PFSK-1 (cell line): ENCODE results near the gene MYO16.

Experiments
- POLR2AphosphoS5 ChIP-seq: IDR thresholded peaks from 2 replicates; pipeline ENCODE4 v1.6.1; 2012; ENCODE audit warnings: low read depth, mild to moderate bottlenecking, control low read depth, low read length, moderate library complexity
- TF ChIP-seq, protein P1 (sequence below), 2 experiments: IDR thresholded peaks; 2 replicates each; pipeline versions ENCODE4 v1.6.1 to v1.8.0; 2011 to 2012; ENCODE audit warnings: low read depth in 2 of 2, low read length in 2 of 2, control low read depth in 1 of 2, inconsistent platforms in 1 of 2, mild to moderate bottlenecking in 1 of 2, moderate library complexity in 1 of 2; ENCODE audit not compliant: insufficient read depth in 1 of 2

GRCh38 chr13:109165417-109165904 is 536.0 kb downstream of the MYO16 start:
- TF ChIP-seq POLR2AphosphoS5, result no peak
- TF ChIP-seq, protein P1, sequence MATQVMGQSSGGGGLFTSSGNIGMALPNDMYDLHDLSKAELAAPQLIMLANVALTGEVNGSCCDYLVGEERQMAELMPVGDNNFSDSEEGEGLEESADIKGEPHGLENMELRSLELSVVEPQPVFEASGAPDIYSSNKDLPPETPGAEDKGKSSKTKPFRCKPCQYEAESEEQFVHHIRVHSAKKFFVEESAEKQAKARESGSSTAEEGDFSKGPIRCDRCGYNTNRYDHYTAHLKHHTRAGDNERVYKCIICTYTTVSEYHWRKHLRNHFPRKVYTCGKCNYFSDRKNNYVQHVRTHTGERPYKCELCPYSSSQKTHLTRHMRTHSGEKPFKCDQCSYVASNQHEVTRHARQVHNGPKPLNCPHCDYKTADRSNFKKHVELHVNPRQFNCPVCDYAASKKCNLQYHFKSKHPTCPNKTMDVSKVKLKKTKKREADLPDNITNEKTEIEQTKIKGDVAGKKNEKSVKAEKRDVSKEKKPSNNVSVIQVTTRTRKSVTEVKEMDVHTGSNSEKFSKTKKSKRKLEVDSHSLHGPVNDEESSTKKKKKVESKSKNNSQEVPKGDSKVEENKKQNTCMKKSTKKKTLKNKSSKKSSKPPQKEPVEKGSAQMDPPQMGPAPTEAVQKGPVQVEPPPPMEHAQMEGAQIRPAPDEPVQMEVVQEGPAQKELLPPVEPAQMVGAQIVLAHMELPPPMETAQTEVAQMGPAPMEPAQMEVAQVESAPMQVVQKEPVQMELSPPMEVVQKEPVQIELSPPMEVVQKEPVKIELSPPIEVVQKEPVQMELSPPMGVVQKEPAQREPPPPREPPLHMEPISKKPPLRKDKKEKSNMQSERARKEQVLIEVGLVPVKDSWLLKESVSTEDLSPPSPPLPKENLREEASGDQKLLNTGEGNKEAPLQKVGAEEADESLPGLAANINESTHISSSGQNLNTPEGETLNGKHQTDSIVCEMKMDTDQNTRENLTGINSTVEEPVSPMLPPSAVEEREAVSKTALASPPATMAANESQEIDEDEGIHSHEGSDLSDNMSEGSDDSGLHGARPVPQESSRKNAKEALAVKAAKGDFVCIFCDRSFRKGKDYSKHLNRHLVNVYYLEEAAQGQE (IDR thresholded peaks at IDR 0.05; ENCODE audit: insufficient read depth in 1 of 2, low read depth in 2 of 2, low read length in 2 of 2), result no peak
